ENCODE results near the gene ATXN1. TPM values are rescaled to one million over a fixed set of nuclear protein-coding genes. Genes with fewer than 3 reads are reported as not detected.

The ATXN1 gene
- total and polyA plus RNA-seq, 2 of the 13 experiments (the other 11 are each of a cell fraction or from before 2014, with no cell fraction given), result 20.7 to 39.5 TPM

DNA sequence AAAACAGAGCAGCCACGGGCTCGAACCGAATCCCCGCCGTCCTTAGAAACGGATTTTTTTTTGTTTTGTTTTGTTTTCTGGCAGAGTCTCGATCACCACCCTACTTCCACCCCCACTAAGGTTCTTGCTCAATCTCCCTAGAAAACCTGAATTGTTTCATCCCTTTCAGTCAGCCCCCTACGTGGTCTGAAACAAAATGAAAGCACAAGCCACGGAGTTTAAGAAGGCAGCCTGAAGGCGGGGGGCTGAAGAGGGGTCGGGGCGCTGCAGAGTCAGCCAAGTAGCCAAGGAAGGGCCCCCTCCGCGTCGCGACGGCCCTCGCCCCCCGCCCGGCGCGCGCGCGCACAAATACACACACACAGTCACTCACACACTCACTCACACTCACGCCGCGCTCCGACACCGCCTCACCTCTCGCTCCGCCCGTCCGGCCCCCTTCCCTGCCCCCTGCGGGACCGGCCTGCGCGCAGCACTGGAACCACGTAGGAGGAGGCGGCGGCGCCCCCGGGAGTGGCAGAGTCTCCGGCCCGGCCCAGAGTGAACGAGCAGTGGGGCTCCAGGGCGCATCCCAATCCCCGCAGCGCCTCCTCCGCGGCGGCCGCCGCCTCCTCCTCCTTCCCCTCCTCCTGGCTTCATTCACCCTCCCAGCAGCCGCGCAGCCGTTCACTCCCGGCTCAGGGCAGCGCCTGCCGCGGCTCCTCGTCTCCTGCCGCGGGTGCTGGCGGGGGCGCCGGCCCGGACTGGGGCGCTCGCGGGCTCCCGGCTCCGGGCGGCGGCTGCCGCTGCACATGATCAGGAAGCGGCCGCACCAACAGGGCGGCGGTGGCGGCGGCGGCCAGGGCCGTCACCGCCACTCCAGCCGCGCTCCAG, 1.4 kb downstream of the ATXN1 start (continued):
- TF ChIP-seq, protein P1, sequence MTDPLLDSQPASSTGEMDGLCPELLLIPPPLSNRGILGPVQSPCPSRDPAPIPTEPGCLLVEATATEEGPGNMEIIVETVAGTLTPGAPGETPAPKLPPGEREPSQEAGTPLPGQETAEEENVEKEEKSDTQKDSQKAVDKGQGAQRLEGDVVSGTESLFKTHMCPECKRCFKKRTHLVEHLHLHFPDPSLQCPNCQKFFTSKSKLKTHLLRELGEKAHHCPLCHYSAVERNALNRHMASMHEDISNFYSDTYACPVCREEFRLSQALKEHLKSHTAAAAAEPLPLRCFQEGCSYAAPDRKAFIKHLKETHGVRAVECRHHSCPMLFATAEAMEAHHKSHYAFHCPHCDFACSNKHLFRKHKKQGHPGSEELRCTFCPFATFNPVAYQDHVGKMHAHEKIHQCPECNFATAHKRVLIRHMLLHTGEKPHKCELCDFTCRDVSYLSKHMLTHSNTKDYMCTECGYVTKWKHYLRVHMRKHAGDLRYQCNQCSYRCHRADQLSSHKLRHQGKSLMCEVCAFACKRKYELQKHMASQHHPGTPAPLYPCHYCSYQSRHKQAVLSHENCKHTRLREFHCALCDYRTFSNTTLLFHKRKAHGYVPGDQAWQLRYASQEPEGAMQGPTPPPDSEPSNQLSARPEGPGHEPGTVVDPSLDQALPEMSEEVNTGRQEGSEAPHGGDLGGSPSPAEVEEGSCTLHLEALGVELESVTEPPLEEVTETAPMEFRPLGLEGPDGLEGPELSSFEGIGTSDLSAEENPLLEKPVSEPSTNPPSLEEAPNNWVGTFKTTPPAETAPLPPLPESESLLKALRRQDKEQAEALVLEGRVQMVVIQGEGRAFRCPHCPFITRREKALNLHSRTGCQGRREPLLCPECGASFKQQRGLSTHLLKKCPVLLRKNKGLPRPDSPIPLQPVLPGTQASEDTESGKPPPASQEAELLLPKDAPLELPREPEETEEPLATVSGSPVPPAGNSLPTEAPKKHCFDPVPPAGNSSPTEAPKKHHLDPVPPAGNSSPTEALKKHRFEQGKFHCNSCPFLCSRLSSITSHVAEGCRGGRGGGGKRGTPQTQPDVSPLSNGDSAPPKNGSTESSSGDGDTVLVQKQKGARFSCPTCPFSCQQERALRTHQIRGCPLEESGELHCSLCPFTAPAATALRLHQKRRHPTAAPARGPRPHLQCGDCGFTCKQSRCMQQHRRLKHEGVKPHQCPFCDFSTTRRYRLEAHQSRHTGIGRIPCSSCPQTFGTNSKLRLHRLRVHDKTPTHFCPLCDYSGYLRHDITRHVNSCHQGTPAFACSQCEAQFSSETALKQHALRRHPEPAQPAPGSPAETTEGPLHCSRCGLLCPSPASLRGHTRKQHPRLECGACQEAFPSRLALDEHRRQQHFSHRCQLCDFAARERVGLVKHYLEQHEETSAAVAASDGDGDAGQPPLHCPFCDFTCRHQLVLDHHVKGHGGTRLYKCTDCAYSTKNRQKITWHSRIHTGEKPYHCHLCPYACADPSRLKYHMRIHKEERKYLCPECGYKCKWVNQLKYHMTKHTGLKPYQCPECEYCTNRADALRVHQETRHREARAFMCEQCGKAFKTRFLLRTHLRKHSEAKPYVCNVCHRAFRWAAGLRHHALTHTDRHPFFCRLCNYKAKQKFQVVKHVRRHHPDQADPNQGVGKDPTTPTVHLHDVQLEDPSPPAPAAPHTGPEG (CRISPR knock-in tag; IDR thresholded peaks at IDR 0.05), result peak; percentile 70
- TF ChIP-seq ZNF598 (CRISPR knock-in tag; IDR thresholded peaks at IDR 0.05; ENCODE audit: borderline replicate concordance) (peak; percentile 64; the same call in 1 of the 2 replicates), THAP9 (CRISPR knock-in tag; IDR thresholded peaks at IDR 0.05; ENCODE audit: borderline replicate concordance) (peak; percentile 52; the same call in 1 of the 2 replicates), ZZZ3 (CRISPR knock-in tag; IDR thresholded peaks at IDR 0.05; ENCODE audit: borderline replicate concordance) (no peak), ZNF362 (CRISPR knock-in tag; IDR thresholded peaks at IDR 0.05; ENCODE audit: borderline replicate concordance) (peak; percentile 53), TRIM24 (CRISPR knock-in tag; IDR thresholded peaks at IDR 0.05) (no peak), PRDM10 (CRISPR knock-in tag; IDR thresholded peaks at IDR 0.05; ENCODE audit: low read depth) (no peak; the same call in 1 of the 2 replicates)
